Fibroblast of lung (primary cell): Measurements from ENCODE around the gene SERTAD3. TPM values are rescaled to one million over a fixed set of nuclear protein-coding genes. Genes with fewer than 3 reads are reported as not detected.

Source experiments
- DNase-seq, 2 donors: peaks; one replicate each; pipeline versions ENCODE4 v3.0.0 to v3.0.0-alpha.2; 2010; ENCODE audit warnings: low read depth in 2 of 2
- H2AFZ ChIP-seq: 2 replicates; pipeline ENCODE4 v1.5.1; 2012; ENCODE audit warnings: low read length, control low read depth, inconsistent platforms
- H3K27ac ChIP-seq: 2 replicates; pipeline ENCODE4 v1.5.1; 2011; ENCODE audit warnings: low read length, control low read depth; ENCODE audit not compliant: insufficient read depth
- H3K27me3 ChIP-seq: 2 replicates; pipeline ENCODE4 v1.5.1; 2011; ENCODE audit warnings: mild to moderate bottlenecking, low read length; ENCODE audit not compliant: control insufficient read depth, insufficient read depth
- H3K36me3 ChIP-seq: 2 replicates; pipeline ENCODE4 v1.5.1; 2011; ENCODE audit warnings: low read length; ENCODE audit not compliant: control insufficient read depth, insufficient read depth
- H3K4me1 ChIP-seq: 2 replicates; pipeline ENCODE4 v1.5.1; 2011; ENCODE audit warnings: low read length; ENCODE audit not compliant: control insufficient read depth, insufficient read depth; ENCODE audit errors: extremely low read depth
- H3K4me2 ChIP-seq: 2 replicates; pipeline ENCODE4 v1.5.1; 2011; ENCODE audit warnings: low read length, control low read depth; ENCODE audit not compliant: insufficient read depth; ENCODE audit errors: extremely low read depth
- H3K4me3 ChIP-seq, 4 experiments: fragments of 200-600 bp in 1 of 4; sonication (generic) in 1 of 4; replicated peaks in 1 of 4; 2 replicates each; pipeline ENCODE4 v1.5.1; 2011 to 2016; ENCODE audit warnings: low read length in 4 of 4, low read depth in 3 of 4, mild to moderate bottlenecking in 3 of 4, control low read depth in 2 of 4, inconsistent platforms in 1 of 4, mixed read lengths in 1 of 4; ENCODE audit not compliant: insufficient read depth in 1 of 4; ENCODE audit errors: control extremely low read depth in 1 of 4
- H3K79me2 ChIP-seq: 2 replicates; pipeline ENCODE4 v1.5.1; 2012; ENCODE audit warnings: mild to moderate bottlenecking, low read length, inconsistent platforms; ENCODE audit not compliant: control insufficient read depth, insufficient read depth
- H3K9ac ChIP-seq: 2 replicates; pipeline ENCODE4 v1.5.1; 2011; ENCODE audit warnings: mild to moderate bottlenecking, low read length, control low read depth; ENCODE audit not compliant: insufficient read depth
- H3K9me3 ChIP-seq: 2 replicates; pipeline ENCODE4 v1.5.1; 2012; ENCODE audit warnings: low read depth, low read length; ENCODE audit not compliant: control insufficient read depth, insufficient read depth
- H4K20me1 ChIP-seq: 2 replicates; pipeline ENCODE4 v1.5.1; 2011; ENCODE audit warnings: low read length; ENCODE audit not compliant: control insufficient read depth, insufficient read depth; ENCODE audit errors: extremely low read depth
- CTCF ChIP-seq, 2 donors: IDR thresholded peaks in 1 of 2; conservative IDR thresholded peaks in 1 of 2; 1 replicate in 1 of 2; 2 replicates in 1 of 2; pipeline ENCODE4 v1.5.1; 2011 to 2012; ENCODE audit warnings: low read length in 2 of 2, control low read depth in 1 of 2, inconsistent platforms in 1 of 2, low read depth in 1 of 2, mild to moderate bottlenecking in 1 of 2
- EZH2 ChIP-seq: IDR thresholded peaks from 2 replicates; pipeline ENCODE4 v1.5.1; 2012; ENCODE audit warnings: low read length, control low read depth, mild to moderate bottlenecking; ENCODE audit errors: missing control alignments
- polyA plus RNA-seq, 2 donors: library from polyadenylated mRNA; depleted of rRNA in 1 of 2; stranded (reverse) in 1 of 2; unstranded in 1 of 2; fragments of >200 nt; gene quantifications; 2 replicates each; pipeline ENCODE4 v1.2.1, GENCODE V29; 2011 to 2012; ENCODE audit warnings: missing spikeins in 1 of 2
- total RNA-seq: library from RNA; depleted of rRNA; stranded (reverse); fragments of >200 nt; gene quantifications from 2 replicates; pipeline ENCODE4 v1.2.1, GENCODE V29; 2014

SERTAD3 gene
- total and polyA plus RNA-seq, 2 donors (not counting 1 experiment from before 2014, with no cell fraction given): 22.3 to 24.8 TPM

- peaks cover 6% of the 10 kb centered on the region for H3K4me1 ChIP-seq
- H3K79me2 ChIP-seq: peaks cover 31% of the 10 kb centered on the region
- peak overlapping the region; percentile 97 for H3K4me2 ChIP-seq
- DNase-seq: peak; percentile 23 to 29
- peak overlapping the region; percentile 80 to 99 (median 92) for H3K4me3 ChIP-seq
- TF ChIP-seq CTCF (conservative IDR thresholded peaks at IDR 0.05 in 1 of 2, IDR thresholded peaks at IDR 0.05 in 1 of 2; ENCODE audit: low read depth in 1 of 2, low read length in 2 of 2) (no peak), EZH2 (no peak)
- H3K27ac ChIP-seq: peak overlapping the region; percentile 97
- no peak overlapping the region for H2AFZ ChIP-seq
- H3K9ac ChIP-seq: peak overlapping the region; percentile 93
- H3K9me3 ChIP-seq: no peaks in the 10 kb centered on the region
- H3K27me3 ChIP-seq: no peaks in the 10 kb centered on the region
- H4K20me1 ChIP-seq: no peaks in the 10 kb centered on the region
- H3K36me3 ChIP-seq: peaks cover 9% of the 10 kb centered on the region
These were observed 19.3 kb downstream of the SERTAD3 start for GRCh38 chr19:40424637-40425449.

- Histone ChIP-seq H3K4me2 (peak overlapping the region; percentile 97), H4K20me1 (no peaks in the 10 kb centered on the region), H3K79me2 (peaks cover 31% of the 10 kb centered on the region), H3K36me3 (peaks cover 9% of the 10 kb centered on the region), H3K9me3 (no peaks in the 10 kb centered on the region), H3K27me3 (no peaks in the 10 kb centered on the region), H3K4me3 (peak overlapping the region; percentile 80 to 99 (median 92)), H3K4me1 (peaks cover 6% of the 10 kb centered on the region), H3K27ac (peak overlapping the region; percentile 97), H3K9ac (no peak overlapping the region), H2AFZ (no peak overlapping the region)
- TF ChIP-seq CTCF (conservative IDR thresholded peaks at IDR 0.05 in 1 of 2, IDR thresholded peaks at IDR 0.05 in 1 of 2; ENCODE audit: low read depth in 1 of 2, low read length in 2 of 2) (no peak), EZH2 (no peak)
- no peak for DNase-seq
These were observed 20.2 kb downstream of the SERTAD3 start for GRCh38 chr19:40423938-40424337.

- Histone ChIP-seq H3K9me3 (no peaks in the 10 kb centered on the region), H3K4me3 (no peak overlapping the region), H3K27ac (peak overlapping the region; percentile 34), H3K4me2 (peak overlapping the region; percentile 97), H3K79me2 (peaks cover 31% of the 10 kb centered on the region), H2AFZ (no peak overlapping the region), H3K4me1 (peaks cover 6% of the 10 kb centered on the region), H4K20me1 (no peaks in the 10 kb centered on the region), H3K36me3 (peaks cover 9% of the 10 kb centered on the region), H3K9ac (no peak overlapping the region), H3K27me3 (no peaks in the 10 kb centered on the region)
- TF ChIP-seq CTCF (conservative IDR thresholded peaks at IDR 0.05 in 1 of 2, IDR thresholded peaks at IDR 0.05 in 1 of 2; ENCODE audit: low read depth in 1 of 2, low read length in 2 of 2): no peak
- TF ChIP-seq EZH2: no peak
- DNase-seq: no peak
These were observed 21.2 kb downstream of the SERTAD3 start for GRCh38 chr19:40422748-40423566.
